ENCODE data around the gene SSMEM1.
"Not testable (repeated sequence)": the region's sequence is repeated elsewhere in the genome, so short reads cannot be mapped to it uniquely, and the experiment has no call there.

The SSMEM1 gene

DNA sequence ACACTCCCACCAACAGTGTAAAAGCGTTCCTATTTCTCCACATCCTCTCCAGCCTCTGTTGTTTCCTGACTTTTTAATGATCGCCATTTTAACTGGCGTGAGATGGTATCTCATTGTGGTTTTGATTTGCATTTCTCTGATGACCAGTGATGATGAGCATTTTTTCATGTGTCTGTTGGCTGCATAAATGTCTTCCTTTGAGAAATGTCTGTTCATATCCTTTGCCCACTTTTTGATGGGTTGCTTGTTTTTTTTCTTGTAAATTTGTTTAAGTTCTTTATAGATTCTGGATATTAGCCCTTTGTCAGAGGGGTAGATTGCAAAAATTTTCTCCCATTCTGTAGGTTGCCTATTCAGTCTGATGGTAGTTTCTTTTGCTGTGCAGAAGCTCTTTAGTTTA is 42.0 kb downstream of the SSMEM1 start:
- DNase-seq (ENCODE audit: low read depth in 2 of 2), result not testable (repeated sequence)

GRCh38 chr7:130254555-130254954 is 46.9 kb downstream of the SSMEM1 start:
- DNase-seq (ENCODE audit: low read depth in 2 of 2), result no peak

- DNase-seq (ENCODE audit: low read depth in 2 of 2), result no peak
Observed at GRCh38 chr7:130256704-130257103, 49.0 kb downstream of the SSMEM1 start.

- no peak for DNase-seq (ENCODE audit: low read depth in 2 of 2)
Observed at GRCh38 chr7:130258494-130259078, 50.9 kb downstream of the SSMEM1 start.

- DNase-seq (ENCODE audit: low read depth in 2 of 2), result no peak
Observed at GRCh38 chr7:130262448-130262847, 54.8 kb downstream of the SSMEM1 start.

DNA sequence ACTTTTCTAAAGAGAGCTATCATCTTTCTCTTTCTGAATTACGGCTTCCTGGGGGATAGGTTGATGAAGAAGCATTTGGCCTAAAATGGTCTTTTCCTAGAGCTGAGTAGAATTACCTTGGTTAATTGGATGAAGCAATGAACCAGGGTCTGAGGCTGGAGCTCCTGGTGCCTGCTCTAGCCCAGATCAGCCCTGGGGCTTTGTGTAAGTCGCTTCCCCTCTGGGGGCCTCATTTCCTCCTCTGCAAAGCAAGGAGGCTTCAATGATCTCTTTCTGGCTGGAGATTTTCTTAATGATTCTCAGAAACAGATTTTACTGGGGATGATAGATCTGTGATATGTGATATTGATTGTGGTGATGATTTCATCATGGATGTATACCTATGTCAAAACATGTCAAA is 55.5 kb downstream of the SSMEM1 start:
- DNase-seq (ENCODE audit: low read depth in 2 of 2), result no peak

All from stimulated activated CD4-positive, alpha-beta T cell treated with anti-CD3 and anti-CD28 coated beads, Interleukin-15, amount 100 ng/mL, for 48 hours (primary cell).